DMS153 (cell line): ENCODE data around the gene DNAJB1.
"Not testable (repeated sequence)": the region's sequence is repeated elsewhere in the genome, so short reads cannot be mapped to it uniquely, and the experiment has no call there.

Experiments
- DNase-seq: peaks from one replicate; lab custom pipeline; 2025; lab: John Stamatoyannopoulos, UW

The DNAJB1 gene

DNA sequence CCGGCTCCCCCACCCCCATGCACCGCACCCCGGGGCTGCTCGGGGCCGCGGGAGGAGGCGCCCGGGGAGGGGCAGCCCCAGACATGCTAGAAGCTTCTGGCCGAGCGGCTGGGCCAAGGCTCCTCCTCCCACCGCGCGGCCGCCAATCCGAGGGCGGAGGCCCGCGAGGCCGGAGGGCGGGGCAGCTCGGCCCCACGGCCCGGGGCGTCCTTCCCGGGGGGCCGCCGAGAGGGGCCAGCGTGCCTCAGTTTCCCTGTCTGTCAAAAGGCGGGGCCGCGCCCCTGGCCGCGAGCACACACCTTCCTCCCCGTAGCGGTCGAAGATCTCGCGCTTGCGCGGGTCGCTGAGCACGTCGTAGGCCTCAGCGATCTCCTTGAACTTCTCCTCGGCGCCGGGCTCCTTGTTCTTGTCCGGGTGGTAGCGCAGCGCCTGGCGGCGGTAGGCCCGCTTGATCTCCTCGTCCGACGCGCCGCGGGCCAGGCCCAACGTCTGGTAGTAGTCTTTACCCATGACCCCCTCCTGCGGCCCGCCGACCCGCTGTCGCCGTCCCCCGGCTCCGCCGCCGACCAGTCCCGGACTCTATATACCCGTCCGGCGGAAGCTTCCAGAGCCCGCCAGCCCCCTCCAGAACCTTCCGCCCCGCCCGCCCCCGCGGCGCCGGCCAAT, at the start of gene DNAJB1:
Gene DNAJB1, minus strand, starts transcription at position 558 of the 666 bp plus-strand sequence. Its CDS starts 48 bp downstream, at position 510.
- DNase-seq, result no peak

GRCh38 chr19:14567079-14567478, 48.9 kb upstream of the DNAJB1 start:
- no peak for DNase-seq

DNA sequence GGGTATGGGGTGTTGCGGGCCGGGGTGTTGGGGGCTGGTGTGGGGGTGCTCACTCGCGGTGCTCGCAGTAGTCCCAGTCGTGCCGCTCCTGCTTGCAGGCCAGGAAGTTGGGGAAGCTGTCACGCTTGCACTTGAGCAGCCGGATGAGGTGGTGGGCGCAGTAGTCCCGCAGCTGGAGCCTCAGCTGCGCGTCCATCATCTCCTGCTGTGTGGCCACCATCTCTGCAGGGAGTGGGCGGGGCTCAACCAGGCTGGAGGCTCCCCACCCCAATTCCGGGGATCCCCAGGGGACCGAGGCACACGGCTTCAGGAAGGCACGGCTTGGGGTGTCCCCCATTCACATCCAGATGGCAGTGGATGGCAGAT, 48.5 kb upstream of the DNAJB1 start:
- no peak for DNase-seq

DNA sequence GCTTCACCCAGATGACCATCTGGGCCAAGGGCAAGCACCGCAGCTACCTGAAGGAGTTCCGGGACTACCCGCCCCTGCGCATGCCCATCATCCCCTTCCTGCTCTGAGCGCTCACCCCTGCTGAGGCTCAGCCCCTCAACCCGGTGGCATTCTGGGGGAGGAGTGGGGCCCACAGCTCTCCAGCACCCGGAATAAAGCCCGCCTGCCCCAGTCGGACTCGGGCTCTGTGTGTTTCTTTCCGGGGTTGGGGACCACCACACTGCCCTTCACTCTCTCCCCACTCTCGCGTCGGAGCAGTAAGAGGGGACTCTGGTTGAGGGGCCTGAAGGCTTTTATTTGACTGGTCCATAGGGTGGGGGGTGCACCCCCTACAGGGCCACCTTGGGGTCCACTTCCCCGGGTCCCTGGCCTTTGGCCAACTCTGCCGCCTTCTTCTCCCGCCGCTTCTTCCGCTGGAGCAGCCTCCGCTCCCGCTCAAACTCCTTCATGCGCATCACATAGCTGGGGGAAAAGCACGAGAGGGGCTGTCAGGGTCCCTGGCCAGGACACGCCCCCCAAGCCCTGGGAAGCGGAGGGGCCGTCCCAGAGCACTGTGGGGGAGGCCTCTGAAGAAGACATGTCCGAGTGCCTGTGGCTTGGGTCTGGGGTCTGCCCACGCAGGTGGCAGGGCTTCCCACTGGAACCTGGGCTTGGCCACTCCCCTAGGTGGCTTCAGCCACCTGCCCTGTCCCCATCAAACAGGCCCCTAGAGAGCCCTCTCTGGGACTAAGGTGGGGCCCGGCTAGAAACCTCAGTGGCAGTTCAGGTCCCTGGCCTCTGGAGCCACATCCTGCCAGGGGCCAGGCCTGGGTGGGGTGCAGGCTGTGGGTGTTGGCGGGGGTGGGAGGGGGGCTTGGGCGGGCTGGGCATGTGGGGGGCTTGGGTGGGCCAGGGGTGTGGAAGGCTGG, 47.8 kb upstream of the DNAJB1 start:
- DNase-seq, result no peak

- DNase-seq, result no peak
Observed at GRCh38 chr19:14565298-14565679, 47.1 kb upstream of the DNAJB1 start.

GRCh38 chr19:14564652-14565297, 46.6 kb upstream of the DNAJB1 start:
- DNase-seq, result not testable (repeated sequence)

DNA sequence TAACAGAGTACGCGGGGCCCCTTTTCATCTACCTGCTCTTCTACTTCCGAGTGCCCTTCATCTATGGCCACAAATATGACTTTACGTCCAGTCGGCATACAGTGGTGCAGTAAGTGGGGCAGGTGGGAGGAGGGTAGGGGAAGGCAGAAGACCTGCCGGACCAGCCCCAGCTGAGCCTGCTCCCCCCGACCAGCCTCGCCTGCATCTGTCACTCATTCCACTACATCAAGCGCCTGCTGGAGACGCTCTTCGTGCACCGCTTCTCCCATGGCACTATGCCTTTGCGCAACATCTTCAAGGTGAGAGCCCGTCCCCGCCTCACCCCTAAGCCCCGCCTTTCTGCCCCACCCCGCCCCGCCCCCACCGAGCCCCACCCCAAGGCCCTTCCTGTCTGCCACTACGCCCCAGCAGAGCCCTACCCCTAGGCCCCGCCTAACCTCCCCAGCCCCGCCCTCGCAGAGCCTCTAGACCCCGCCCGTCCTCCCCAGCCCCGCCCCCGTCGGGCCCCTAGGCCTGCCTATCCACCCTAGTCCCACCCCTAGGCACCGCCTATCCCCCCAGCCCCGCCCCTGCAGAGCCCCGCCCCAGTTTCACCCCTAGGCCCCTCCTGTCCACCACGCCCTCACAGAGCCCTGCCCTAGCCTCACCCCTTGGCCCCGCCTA, 45.9 kb upstream of the DNAJB1 start:
- DNase-seq, result no peak

DNA sequence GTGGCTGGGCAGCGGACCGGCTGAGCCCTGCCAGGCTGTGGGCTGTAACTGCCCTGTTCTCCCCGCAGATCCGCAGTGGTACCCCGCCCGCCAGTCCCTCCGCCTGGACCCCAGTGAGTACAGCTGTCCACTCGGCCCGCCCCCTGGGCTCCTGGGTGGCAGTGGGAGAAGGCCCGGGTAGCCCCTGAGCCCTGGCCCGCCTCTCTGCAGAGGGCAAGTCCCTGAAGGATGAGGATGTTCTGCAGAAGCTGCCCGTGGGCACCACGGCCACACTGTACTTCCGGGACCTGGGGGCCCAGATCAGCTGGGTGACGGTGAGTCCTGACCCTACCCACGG, 45.4 kb upstream of the DNAJB1 start:
- DNase-seq, result no peak

- no peak for DNase-seq
Observed at GRCh38 chr19:14562660-14563589, 44.7 kb upstream of the DNAJB1 start.

- no peak for DNase-seq
Observed at GRCh38 chr19:14561847-14562351, 43.7 kb upstream of the DNAJB1 start.

DNA sequence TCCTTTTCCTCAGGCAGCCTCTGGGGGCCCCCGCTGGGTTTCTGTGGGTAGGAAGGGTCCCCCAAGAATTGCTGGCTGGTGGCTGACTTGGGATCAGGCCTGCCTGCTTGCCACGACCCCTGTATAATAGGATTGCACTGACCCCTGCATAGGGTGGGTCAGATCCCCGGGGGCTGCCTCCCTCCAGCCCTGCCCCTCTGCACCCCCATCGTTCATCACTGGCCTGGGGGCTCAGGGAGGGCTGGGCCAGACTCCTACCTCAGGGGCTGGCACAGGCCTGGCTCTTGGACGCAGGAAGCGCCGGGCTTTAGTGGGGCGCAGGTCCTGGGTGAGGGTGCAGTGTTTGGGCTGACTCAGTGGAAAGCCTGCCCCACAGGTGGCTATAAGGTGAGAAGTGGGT, 43.1 kb upstream of the DNAJB1 start:
- no peak for DNase-seq

DNA sequence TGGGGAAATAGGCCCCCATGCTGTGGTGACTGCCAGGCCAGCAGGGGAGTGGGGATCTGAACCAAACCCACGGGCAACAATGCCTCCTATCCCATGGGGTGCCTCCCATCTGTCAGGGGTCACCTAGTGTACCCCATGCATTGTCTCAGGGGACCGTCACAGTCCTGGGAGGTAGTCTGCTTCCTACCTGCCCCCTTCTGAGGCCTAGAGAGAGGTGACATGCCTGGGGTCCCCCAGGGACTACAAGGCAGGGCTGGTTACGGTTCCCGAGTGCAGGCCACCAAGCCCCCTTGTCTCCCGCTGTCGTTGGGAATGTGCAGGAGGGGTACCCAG, 42.5 kb upstream of the DNAJB1 start:
- DNase-seq, result no peak

GRCh38 chr19:14559916-14560775, 41.9 kb upstream of the DNAJB1 start:
- no peak for DNase-seq

GRCh38 chr19:14558370-14559066, 40.3 kb upstream of the DNAJB1 start:
- DNase-seq, result no peak

DNA sequence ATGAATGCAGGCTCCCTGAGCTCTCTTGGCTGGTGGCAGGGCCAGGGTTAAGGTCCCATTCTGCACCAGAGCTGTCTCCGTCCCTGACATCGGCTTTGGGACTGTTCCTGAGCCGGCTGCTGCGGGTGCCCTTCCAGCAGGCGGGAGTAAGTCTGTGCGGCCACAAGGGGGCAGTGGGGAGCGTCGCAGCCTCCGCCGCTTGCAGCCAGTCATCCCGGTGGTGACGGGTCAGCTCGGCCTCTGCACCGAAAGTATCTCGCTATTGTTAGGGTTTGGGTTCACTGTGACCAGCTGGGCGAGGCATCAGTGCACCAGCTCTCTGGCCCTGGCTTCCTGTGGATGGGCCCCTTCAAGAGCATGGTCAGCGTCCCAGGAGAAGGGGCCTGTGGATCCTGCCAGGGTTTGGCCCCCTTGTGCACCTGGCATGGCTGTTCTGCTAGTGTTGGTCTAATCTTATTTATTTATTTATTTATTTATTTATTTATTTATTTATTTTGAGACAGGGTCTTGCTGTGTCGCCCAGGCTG, 38.5 kb upstream of the DNAJB1 start:
- no peak for DNase-seq

- DNase-seq, result no peak
Observed at GRCh38 chr19:14555918-14556661, 37.9 kb upstream of the DNAJB1 start.

- DNase-seq, result peak; percentile 51
Observed at GRCh38 chr19:14554382-14554812, 36.2 kb upstream of the DNAJB1 start.

DNA sequence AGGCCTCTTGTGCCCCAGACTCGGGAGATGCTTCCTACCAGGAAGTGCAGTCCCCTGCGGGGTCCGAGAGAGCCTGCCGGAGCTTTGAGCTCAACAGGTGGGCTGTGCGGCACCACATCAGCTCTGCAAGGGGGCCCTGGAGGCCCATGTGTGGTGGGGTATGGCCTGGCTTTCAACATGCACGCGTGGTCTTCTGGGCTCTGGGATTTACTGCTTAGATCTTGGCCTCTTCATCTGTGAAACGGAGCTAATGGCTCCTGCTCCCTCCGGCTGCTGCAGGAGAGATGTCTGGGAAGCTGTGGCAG, 35.7 kb upstream of the DNAJB1 start:
- DNase-seq, result no peak
